Nephron progenitor cell (in vitro differentiated cells): ENCODE data around the gene ABL2.

Experiments used
- DNase-seq: peaks from one replicate; pipeline ENCODE4 v3.0.0; 2021
- H3K27ac Mint-ChIP-seq: 2 replicates; pipeline ENCODE4 v1.8.0; 2021; ENCODE audit warnings: mild to moderate bottlenecking, moderate library complexity, mixed read lengths
- H3K27me3 Mint-ChIP-seq: 2 replicates; pipeline ENCODE4 v1.8.0; 2021; ENCODE audit warnings: mild to moderate bottlenecking, low read depth, mixed read lengths; ENCODE audit not compliant: poor library complexity
- H3K36me3 Mint-ChIP-seq: 2 replicates; pipeline ENCODE4 v1.8.0; 2021; ENCODE audit warnings: low read depth, mixed read lengths
- H3K4me1 Mint-ChIP-seq: 2 replicates; pipeline ENCODE4 v1.8.0; 2021; ENCODE audit warnings: mixed read lengths
- H3K4me3 Mint-ChIP-seq: 2 replicates; pipeline ENCODE4 v1.8.0; 2021; ENCODE audit warnings: mild to moderate bottlenecking, moderate library complexity, mixed read lengths
- H3K9me3 Mint-ChIP-seq: 2 replicates; pipeline ENCODE4 v1.8.0; 2021; ENCODE audit warnings: mild to moderate bottlenecking, moderate library complexity, mixed read lengths
- TF ChIP-seq, protein P1 (sequence below): fragments of 200-600 bp; sonication (generic); IDR thresholded peaks from 2 replicates; pipeline ENCODE4 v1.5.0; 2021; ENCODE audit warnings: antibody characterized with exemption

ABL2 gene

DNA sequence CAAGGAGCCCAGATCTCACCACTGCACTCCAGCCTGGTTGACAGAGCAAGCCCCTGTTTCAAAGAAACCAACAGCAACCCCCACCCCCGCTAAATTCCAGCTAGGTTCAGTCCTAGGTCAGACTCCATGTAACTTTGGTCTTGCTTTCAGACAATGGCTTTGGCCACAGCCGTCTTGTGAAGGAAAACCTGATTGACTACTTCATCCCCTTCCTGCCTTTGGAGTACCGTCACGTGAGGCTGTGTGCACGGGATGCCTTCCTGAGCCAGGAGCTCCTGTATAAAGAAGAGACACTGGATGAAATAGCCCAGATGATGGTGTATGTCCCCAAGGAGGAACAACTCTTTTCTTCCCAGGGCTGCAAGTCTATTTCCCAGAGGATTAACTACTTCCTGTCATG lies 134.7 kb downstream of the ABL2 start:
- DNase-seq = no peak
- Mint-ChIP-seq H3K4me3 (no peak overlapping the region), H3K27ac (no peak overlapping the region), H3K36me3 (peaks cover 67% of the 10 kb centered on the region), H3K27me3 (no peaks in the 10 kb centered on the region), H3K9me3 (no peaks in the 10 kb centered on the region), H3K4me1 (peaks cover 23% of the 10 kb centered on the region)
- TF ChIP-seq, protein P1, sequence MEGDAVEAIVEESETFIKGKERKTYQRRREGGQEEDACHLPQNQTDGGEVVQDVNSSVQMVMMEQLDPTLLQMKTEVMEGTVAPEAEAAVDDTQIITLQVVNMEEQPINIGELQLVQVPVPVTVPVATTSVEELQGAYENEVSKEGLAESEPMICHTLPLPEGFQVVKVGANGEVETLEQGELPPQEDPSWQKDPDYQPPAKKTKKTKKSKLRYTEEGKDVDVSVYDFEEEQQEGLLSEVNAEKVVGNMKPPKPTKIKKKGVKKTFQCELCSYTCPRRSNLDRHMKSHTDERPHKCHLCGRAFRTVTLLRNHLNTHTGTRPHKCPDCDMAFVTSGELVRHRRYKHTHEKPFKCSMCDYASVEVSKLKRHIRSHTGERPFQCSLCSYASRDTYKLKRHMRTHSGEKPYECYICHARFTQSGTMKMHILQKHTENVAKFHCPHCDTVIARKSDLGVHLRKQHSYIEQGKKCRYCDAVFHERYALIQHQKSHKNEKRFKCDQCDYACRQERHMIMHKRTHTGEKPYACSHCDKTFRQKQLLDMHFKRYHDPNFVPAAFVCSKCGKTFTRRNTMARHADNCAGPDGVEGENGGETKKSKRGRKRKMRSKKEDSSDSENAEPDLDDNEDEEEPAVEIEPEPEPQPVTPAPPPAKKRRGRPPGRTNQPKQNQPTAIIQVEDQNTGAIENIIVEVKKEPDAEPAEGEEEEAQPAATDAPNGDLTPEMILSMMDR = no peak

DNA sequence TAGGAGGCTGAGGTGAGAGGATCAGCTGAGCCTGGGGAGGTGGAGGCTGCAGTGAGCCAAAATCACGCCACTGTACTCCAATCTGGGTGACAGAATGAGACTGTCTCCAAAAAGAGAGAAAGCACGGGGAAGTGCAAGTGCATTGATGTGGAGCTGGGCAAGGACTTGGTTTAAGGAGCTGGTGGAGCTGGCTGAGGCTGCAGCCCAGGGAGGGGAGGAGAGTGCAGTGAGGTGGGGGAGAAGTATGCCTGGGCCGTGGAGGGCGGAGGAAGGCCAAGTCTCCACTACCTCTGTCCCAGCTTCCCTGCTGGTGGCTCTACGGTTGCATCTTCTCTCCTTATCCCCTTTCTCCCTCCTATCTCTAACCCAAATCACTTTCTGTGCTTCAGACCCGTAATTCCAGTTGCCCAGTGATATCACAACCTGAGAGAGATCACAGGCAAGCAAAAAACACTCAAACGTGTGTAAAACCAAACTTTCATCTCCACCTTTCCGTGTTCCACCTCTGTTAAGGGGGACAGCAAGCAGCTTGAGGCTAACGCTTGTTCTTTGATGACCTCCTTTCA lies 136.5 kb downstream of the ABL2 start:
- peaks cover 3% of the 10 kb centered on the region for H3K27me3 Mint-ChIP-seq
- H3K4me3 Mint-ChIP-seq = no peak overlapping the region
- no peak overlapping the region for H3K27ac Mint-ChIP-seq
- no peaks in the 10 kb centered on the region for H3K9me3 Mint-ChIP-seq
- TF ChIP-seq, protein P1 = no peak
- peaks cover 36% of the 10 kb centered on the region for H3K4me1 Mint-ChIP-seq
- peaks cover 54% of the 10 kb centered on the region for H3K36me3 Mint-ChIP-seq
- DNase-seq = no peak

DNA sequence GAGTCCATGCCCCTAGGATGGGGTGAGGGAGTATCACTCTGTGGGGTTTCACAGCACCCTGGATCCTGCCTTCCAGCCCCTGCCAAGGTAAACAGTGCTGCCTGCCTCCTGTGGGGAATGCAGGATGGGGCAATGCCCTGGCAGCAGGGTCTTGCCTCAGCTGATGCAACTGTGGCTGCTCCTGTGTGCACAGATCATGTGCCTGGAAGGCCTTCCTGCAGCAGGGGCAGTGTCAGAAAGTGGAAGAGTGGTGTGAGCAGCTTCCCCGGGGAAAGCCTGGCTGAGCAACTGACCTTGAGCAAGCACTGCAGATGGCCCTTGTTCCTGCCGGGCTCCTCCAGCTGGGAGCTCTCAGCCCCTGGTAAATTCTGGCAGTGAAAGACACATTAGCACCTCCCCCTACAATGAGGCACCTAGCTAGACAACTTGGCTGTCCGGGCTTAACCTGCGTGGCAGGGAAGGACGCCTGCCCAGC lies 137.7 kb downstream of the ABL2 start:
- Mint-ChIP-seq H3K9me3 (no peaks in the 10 kb centered on the region), H3K4me3 (no peak overlapping the region), H3K36me3 (peaks cover 46% of the 10 kb centered on the region), H3K27ac (peak overlapping the region; percentile 46), H3K4me1 (peaks cover 36% of the 10 kb centered on the region), H3K27me3 (peaks cover 3% of the 10 kb centered on the region)
- no peak for DNase-seq
- TF ChIP-seq, protein P1 = no peak

DNA sequence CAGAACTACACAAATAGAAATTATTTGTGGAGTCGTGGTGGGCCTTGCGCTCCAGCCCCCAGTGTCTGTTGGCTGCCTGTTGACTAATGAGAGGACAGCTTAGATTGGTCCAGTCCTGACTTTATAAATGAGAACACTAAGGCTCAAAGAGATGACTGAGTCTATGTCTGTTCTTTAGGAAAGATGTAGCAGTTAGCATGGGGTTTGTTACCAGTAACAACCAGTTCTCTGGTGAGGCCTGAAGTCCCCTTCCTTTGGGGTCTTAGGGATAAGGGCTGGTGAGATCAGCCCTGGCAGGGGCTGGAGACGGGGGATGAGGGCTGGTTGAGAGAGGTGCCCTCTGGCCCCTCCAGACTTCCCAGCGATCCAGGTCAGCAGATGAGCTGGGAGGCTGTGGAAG lies 138.6 kb downstream of the ABL2 start:
- H3K36me3 Mint-ChIP-seq = peaks cover 44% of the 10 kb centered on the region
- H3K27ac Mint-ChIP-seq = peak overlapping the region; percentile 46
- DNase-seq = no peak
- peaks cover 36% of the 10 kb centered on the region for H3K4me1 Mint-ChIP-seq
- H3K4me3 Mint-ChIP-seq = peak overlapping the region; percentile 35
- TF ChIP-seq, protein P1 = no peak
- H3K27me3 Mint-ChIP-seq = peaks cover 3% of the 10 kb centered on the region
- no peaks in the 10 kb centered on the region for H3K9me3 Mint-ChIP-seq

DNA sequence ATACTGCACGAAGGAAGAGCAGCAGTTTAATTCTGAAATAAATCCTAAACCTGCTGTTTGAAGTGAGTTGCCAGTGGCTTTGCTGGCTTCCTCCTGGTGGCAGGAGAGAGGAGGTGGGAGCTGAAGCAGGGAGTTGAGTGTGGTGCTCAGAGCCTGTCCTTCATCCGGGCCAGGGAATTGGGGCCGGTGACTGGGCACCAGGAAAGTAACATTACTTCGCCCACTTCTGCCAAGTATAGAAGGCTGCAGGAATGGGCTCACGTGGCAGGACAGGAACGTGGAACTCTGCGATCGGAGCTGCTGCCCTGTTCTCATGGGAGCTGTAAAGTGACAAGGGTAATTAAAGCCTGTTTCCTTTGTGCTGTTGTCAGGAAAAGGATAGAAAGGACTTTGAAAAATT lies 139.0 kb downstream of the ABL2 start:
- H3K27ac Mint-ChIP-seq = peak overlapping the region; percentile 71
- TF ChIP-seq, protein P1 = no peak
- peaks cover 36% of the 10 kb centered on the region for H3K4me1 Mint-ChIP-seq
- peaks cover 40% of the 10 kb centered on the region for H3K36me3 Mint-ChIP-seq
- no peak overlapping the region for H3K4me3 Mint-ChIP-seq
- DNase-seq = no peak
- peaks cover 3% of the 10 kb centered on the region for H3K27me3 Mint-ChIP-seq
- no peaks in the 10 kb centered on the region for H3K9me3 Mint-ChIP-seq

DNA sequence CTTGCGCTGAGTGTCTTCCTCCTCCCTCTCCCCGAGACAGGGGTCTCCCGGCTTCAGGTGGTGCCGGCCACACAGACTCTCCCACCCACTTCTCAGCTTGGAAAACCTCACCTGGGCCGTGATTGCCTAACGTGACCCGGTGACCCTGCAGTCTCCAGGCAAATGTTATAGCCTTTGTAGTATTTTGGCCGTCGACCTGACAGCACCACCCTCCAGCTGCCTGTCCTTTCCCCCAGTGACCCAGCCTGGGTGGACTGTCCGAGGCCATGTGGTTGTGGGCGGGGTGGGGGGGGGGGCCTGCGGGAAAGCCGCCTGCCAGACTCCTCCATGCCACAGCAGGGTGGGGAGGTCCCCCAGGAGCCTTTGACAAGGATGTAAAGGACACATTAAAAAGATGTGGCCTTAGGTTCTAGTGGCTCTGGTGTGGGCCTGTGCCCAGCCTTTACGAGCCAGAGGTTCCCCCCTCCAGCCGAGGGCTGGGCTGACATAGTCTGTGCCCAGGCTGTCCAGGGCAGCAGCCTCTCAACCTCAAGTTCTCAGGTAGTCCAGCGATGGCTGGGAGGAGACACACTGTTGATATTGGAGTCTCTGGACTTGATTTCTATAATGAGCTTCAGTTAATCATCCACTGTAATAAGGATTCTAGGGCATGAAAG lies 139.5 kb downstream of the ABL2 start:
- peaks cover 36% of the 10 kb centered on the region for H3K4me1 Mint-ChIP-seq
- DNase-seq = no peak
- H3K4me3 Mint-ChIP-seq = no peak overlapping the region
- H3K36me3 Mint-ChIP-seq = peaks cover 37% of the 10 kb centered on the region
- peaks cover 3% of the 10 kb centered on the region for H3K27me3 Mint-ChIP-seq
- no peaks in the 10 kb centered on the region for H3K9me3 Mint-ChIP-seq
- peak overlapping the region; percentile 71 for H3K27ac Mint-ChIP-seq
- TF ChIP-seq, protein P1 = no peak
